SK-N-DZ (cell line): Measurements from ENCODE around the gene FBXW9.
"Not testable (repeated sequence)": the region's sequence is repeated elsewhere in the genome, so short reads cannot be mapped to it uniquely, and the experiment has no call there.

ENCODE experiments used
- DNase-seq: peaks from one replicate; pipeline ENCODE4 v3.0.0-alpha.2; 2015; ENCODE audit warnings: low spot score

The FBXW9 gene

DNA sequence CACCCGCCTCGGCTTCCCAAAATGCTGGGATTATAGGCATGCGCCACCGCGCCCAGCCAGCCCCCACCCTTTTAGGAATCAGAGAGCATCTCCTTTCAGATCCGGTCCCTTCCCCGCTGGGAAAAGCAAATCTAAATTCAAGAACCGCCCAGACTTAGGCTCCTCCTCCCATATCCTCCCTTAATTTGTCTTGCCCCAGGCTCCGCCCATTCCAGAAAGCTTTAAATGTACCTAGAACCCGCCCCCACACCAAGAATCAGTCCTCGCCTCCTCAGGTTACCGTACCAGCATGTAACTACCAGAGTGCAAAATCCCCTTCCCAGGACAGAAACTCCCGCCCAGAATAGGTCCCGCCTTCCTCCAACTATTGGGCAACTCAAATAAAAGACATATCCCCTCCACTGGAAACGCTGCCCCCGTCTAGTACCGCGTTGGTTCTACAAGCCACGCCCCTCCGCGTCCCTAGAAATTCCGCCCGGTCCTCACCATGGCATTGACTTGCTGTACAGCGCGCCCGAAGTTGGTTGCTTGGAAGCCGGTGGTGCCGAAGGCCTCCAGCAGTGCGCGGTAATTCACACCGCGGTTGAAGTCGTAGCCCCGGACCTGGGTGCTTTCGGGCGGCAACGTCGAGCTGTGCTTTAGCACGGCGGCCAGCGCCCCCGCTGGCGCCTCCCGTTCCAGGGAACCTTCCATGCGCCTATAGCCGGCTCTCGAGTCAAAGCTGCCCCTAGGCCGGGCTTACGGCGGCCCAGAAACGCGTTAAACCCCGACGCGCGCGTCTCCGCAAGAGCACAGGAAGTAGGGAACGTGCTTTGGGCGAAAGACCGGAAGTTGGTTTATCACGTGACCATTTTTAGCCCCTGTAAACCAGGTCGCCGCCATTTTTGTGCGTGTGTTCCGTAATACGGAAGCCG lies 15.1 kb downstream of the FBXW9 start, which contains the start of gene DHPS:
Gene DHPS (minus strand): TSS at position 807 of the 914 bp plus-strand sequence. CDS start 114 bp downstream, at position 693.
- DNase-seq = peak; percentile 98

- DNase-seq = no peak
Measured at GRCh38 chr19:12680034-12680433, 16.4 kb downstream of the FBXW9 start.

GRCh38 chr19:12678039-12678438 lies 18.4 kb downstream of the FBXW9 start:
- DNase-seq = not testable (repeated sequence)

DNA sequence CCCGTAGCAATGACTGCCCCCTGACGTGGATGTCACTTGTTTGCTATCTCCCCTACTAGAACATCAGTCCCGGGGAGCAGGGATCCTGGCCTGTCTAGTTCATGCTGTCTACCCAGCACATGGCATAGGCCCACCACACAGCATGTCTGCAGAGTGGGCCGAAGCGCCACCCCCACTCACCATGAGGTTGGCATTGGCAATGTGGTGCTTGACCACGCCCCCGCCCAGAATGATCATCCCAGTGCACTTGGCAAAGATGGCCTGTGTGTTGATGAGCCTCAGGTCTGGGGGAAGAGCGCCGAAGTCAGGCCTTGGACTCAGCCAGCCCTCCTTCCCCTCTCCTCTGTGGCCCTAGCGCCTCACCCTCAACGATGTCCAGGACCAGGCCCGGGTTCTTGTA lies 19.5 kb downstream of the FBXW9 start:
- DNase-seq = no peak

DNA sequence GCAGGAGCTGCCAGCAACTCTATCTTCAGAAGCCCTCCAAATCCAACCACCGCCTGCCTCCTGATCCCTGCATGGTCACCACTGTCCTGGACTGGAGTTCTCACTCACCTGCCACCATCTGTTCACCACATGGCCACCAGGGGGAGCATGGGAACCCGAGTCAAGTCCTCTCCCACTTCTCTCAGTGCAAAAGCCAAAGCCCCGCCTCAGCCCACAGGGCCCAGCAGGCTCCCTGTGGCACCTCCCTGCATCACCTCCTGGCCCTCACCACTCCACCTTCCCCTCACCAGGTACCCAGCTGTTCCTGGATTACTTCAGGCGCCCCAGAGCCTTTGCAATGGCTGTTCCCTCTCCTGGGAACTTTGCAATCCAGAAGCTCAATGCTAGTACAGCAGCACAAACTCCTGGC lies 20.0 kb downstream of the FBXW9 start:
- DNase-seq = peak; percentile 78

- DNase-seq = no peak
Measured at GRCh38 chr19:12675940-12676339, 20.5 kb downstream of the FBXW9 start.

GRCh38 chr19:12675399-12675798 lies 21.0 kb downstream of the FBXW9 start:
- no peak for DNase-seq

DNA sequence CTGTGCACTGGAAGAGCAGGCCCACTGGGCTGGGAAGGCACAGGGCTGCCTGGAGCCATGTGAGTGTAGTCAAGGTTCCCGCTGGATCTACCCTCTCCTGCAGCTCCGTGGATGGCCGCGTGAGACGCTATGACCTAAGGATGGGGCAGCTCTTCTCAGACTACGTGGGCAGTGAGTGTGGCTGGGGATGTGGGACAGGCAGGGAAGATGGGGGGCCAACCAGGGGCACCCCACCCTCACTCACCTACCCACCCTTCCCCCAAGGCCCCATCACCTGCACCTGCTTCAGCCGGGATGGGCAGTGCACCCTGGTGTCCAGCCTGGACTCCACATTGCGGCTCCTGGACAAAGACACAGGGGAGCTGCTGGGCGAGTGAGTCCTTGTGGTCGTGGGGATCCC lies 23.7 kb downstream of the FBXW9 start:
- DNase-seq = no peak

GRCh38 chr19:12670159-12670928 lies 26.1 kb downstream of the FBXW9 start:
- DNase-seq = no peak

DNA sequence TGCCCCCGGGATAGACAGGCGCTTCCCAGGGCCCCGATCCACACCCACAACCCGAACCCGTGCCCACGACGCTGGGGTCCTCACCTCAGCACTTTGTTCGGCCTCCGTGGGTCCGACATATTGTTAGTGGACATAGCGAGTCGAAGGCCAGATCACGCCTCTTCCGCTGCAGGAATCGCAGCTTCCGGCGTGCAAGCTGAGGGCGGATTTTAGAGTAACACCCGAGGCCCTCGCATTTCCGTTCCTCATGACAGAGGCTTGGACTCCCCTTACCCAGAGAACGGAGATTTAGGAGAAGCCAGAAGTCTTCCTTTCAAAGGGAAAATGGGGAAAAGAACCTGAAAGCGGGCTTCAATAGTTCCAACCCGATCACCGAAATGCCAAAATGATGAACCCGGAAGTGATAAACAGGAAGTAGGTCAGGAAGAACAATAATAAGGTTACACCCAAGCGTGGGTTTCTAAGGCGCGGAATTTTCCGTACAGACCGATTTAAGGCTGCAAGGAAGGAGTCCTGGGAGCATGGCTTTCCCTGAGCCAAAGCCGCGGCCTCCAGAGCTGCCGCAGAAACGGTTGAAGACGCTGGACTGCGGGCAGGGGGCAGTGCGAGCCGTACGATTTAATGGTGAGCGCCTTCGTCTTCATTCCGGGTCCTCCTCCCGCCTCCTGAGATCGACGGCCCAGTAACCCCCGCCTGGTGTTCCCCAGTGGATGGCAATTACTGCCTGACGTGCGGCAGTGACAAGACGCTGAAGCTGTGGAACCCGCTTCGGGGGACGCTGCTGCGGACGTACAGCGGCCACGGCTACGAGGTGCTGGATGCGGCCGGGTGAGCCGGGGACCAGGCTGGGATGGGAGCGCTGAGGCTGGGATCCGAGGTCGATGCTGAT lies 26.9 kb downstream of the FBXW9 start:
- peak; percentile 85 for DNase-seq

DNA sequence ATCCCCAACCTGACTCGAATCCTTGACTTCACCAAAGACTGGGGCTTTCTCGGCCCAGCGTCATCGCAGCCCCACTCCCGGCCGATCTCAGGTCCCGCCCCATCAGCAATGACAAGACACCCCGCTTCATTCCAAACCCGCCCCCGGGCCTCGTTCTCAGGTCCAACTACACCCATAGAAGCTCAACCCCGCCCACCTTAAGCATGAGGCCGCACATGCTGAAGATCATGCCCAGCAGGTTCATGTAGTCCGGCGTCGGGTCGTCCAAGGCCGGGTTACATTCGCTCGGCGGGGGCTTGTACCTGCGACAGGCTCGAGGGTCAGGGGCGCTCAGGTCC lies 27.5 kb downstream of the FBXW9 start:
- no peak for DNase-seq

DNA sequence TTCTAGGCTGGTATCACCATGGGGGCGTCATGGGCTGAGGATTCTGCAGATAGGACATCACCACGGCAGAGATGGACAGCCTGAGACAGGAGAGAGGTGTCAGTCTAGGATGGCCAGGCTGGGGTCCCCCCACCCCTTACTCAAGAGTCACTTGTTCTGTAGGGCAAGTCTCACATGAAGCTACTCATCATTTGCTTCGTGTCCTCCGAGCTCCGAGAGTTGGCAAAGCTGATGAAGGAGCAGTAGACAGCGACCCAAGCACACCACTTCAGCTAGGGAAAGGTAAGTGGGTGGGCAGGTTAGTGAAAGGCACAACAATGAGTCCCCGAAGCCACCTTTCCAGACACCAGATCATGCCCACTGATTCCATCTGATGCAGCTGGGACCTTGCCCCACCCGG lies 28.1 kb downstream of the FBXW9 start:
- DNase-seq = no peak

DNA sequence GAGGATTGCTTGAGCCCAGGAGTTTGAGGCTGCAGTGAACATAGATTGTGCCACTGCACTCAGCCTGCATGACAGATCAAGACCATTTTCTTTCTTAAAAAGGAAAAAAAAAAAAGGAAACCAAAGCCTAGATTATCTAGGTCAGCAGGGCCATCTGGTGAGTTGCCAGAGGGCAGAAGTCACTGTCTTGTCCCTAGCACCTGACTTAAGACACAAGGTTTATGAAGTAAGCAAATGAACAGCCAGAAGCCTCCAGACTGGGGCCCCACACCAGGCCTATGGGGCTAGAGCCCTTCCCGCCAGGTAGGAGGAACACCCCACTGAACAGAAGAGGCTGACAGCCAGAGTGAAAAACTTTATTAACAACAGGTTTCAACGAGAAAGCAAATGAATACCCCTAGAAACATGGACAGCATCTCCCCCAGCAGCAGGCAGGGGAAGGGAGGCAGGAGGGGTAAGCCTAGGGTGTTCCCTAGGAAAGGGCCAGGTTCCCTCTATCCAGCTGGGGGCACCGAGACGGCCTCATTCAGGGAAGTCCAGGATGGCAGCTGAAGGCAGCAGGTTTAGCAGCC lies 28.6 kb downstream of the FBXW9 start:
- DNase-seq = no peak

- DNase-seq = peak; percentile 74
Measured at GRCh38 chr19:12666265-12667048, 30.0 kb downstream of the FBXW9 start, which contains the start of the genes MAN2B1 and WDR83. Gene MAN2B1, minus strand, starts transcription at chr19:12666742. Its CDS starts 41 bp downstream, at chr19:12666701. Gene WDR83, plus strand, starts transcription at chr19:12666807. Its CDS starts 2,984 bp downstream, at chr19:12669791.

GRCh38 chr19:12665671-12666264 lies 30.7 kb downstream of the FBXW9 start:
- DNase-seq = no peak

- DNase-seq = no peak
Measured at GRCh38 chr19:12665281-12665573, 31.2 kb downstream of the FBXW9 start.

DNA sequence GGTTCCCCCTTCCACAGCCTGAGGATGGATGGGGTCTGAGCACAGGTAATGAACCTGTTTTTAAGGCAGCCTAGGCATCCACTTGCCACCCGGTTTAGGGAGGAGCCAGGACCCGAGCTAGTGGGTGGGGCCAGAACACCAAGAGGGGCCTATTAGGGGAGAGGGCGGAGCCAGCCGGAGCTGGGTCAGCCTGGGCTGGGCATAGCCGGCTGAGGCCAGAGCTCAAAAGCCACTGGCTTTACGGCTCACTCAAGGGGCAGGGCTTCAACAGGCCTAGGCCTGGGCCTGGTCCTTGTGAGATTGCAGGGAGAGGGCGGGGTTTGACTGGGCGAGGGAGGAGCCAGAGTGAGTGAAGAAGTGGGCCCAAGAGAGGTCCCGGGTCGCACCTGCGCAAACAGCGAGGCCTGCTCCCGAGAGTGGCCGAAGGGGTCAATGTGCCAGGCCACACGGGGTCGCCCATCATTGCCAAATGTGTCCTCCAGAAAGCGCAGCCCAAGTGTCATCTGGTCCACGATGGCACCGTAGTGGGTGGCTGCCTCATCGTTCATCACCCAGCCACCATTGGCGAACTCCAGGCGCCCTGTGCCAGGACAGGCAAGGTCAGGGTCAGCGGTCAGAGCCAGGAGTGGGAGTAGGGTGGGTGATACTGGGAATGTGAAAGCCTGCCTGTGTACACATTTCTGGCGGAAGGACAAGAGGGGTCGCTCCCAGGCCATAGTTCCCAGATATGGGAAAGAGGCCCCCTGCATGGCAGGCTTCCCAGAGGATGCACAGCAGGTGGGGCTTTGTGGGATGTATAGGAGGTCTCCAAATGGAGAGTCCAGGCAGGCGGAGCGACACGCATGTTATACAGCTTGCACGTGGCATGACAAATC lies 31.8 kb downstream of the FBXW9 start:
- DNase-seq = no peak

DNA sequence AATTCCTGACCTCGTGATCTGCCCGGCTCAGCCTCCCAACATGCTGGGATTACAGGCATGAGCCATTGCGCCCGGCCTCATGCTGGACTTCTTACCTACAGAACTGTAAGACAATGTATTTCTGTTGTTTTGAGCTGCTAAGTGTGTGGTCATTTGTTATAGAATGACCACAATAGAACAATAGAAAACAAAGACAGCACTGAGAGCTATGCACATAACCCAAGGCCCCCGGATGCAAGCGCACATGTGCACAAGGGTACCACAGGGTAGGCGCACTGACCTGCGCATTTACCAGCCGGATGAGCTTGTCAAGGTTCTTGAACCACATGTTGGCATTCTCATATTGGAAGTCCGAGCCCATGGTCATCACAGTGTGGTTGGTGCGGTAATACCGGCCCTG lies 35.5 kb downstream of the FBXW9 start:
- no peak for DNase-seq

DNA sequence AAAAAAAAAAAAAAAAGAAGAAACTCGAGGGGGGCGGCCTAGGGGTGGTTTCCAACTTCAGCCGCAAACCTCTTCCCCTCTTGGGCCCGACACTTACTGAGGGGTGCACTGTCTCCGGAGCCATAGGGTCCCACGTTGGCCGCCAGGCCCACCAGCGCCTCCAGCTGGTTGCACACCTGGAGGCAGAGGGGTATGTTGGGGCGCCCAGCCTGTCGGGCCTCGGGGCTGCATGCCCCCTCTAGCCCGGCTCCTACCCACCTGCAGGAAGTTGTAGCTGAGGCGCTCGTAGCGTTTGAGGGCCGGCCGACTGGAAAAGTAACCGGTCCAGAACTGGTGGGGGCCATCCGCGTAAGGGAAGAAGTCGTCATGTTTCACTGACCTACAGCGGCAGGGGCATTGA lies 38.5 kb downstream of the FBXW9 start:
- DNase-seq = no peak
